Nephron progenitor cell (in vitro differentiated cells): Measurements from ENCODE around the gene CFAP77.

Experiments used
- DNase-seq: peaks from one replicate; pipeline ENCODE4 v3.0.0; 2021
- H3K27ac Mint-ChIP-seq: 2 replicates; pipeline ENCODE4 v1.8.0; 2021; ENCODE audit warnings: mild to moderate bottlenecking, moderate library complexity, mixed read lengths
- H3K27me3 Mint-ChIP-seq: 2 replicates; pipeline ENCODE4 v1.8.0; 2021; ENCODE audit warnings: mild to moderate bottlenecking, low read depth, mixed read lengths; ENCODE audit not compliant: poor library complexity
- H3K36me3 Mint-ChIP-seq: 2 replicates; pipeline ENCODE4 v1.8.0; 2021; ENCODE audit warnings: low read depth, mixed read lengths
- H3K4me1 Mint-ChIP-seq: 2 replicates; pipeline ENCODE4 v1.8.0; 2021; ENCODE audit warnings: mixed read lengths
- H3K4me3 Mint-ChIP-seq: 2 replicates; pipeline ENCODE4 v1.8.0; 2021; ENCODE audit warnings: mild to moderate bottlenecking, moderate library complexity, mixed read lengths
- H3K9me3 Mint-ChIP-seq: 2 replicates; pipeline ENCODE4 v1.8.0; 2021; ENCODE audit warnings: mild to moderate bottlenecking, moderate library complexity, mixed read lengths
- TF ChIP-seq, protein P1 (sequence below): fragments of 200-600 bp; sonication (generic); IDR thresholded peaks from 2 replicates; pipeline ENCODE4 v1.5.0; 2021; ENCODE audit warnings: antibody characterized with exemption

Gene CFAP77

DNA sequence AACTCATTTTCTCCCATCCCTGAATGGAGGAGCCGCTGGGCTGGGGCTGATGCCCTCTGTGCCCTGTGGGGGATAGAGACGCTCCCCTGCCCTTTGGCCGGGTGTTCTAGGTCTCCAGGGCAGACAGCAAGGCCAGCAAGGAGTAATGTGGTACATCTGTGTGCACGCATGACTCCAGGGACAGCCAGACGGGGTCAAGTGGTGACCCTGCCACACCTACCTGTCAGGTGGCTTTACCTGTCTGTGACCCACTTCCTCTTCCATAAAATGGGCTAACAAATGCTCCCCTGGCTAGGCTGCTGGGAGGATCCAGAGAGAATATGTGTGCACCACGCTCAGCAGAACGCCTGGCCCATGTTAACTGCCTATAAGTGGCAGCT lies 137.0 kb downstream of the CFAP77 start:
- DNase-seq, result no peak
- TF ChIP-seq, protein P1, sequence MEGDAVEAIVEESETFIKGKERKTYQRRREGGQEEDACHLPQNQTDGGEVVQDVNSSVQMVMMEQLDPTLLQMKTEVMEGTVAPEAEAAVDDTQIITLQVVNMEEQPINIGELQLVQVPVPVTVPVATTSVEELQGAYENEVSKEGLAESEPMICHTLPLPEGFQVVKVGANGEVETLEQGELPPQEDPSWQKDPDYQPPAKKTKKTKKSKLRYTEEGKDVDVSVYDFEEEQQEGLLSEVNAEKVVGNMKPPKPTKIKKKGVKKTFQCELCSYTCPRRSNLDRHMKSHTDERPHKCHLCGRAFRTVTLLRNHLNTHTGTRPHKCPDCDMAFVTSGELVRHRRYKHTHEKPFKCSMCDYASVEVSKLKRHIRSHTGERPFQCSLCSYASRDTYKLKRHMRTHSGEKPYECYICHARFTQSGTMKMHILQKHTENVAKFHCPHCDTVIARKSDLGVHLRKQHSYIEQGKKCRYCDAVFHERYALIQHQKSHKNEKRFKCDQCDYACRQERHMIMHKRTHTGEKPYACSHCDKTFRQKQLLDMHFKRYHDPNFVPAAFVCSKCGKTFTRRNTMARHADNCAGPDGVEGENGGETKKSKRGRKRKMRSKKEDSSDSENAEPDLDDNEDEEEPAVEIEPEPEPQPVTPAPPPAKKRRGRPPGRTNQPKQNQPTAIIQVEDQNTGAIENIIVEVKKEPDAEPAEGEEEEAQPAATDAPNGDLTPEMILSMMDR, result no peak
- Mint-ChIP-seq H3K4me3 (no peak overlapping the region), H3K27me3 (peaks cover 17% of the 10 kb centered on the region), H3K27ac (no peak overlapping the region), H3K36me3 (no peaks in the 10 kb centered on the region), H3K9me3 (no peaks in the 10 kb centered on the region), H3K4me1 (peaks cover 96% of the 10 kb centered on the region)

GRCh38 chr9:132547436-132547835 lies 137.4 kb downstream of the CFAP77 start:
- no peaks in the 10 kb centered on the region for H3K36me3 Mint-ChIP-seq
- H3K4me1 Mint-ChIP-seq, result peaks cover 96% of the 10 kb centered on the region
- H3K27ac Mint-ChIP-seq, result peak overlapping the region; percentile 42
- peaks cover 16% of the 10 kb centered on the region for H3K27me3 Mint-ChIP-seq
- no peak for DNase-seq
- no peaks in the 10 kb centered on the region for H3K9me3 Mint-ChIP-seq
- TF ChIP-seq, protein P1, result no peak
- H3K4me3 Mint-ChIP-seq, result no peak overlapping the region

- Mint-ChIP-seq H3K4me1 (peaks cover 90% of the 10 kb centered on the region), H3K4me3 (no peak overlapping the region), H3K27me3 (peaks cover 13% of the 10 kb centered on the region), H3K36me3 (no peaks in the 10 kb centered on the region), H3K27ac (no peak overlapping the region), H3K9me3 (no peaks in the 10 kb centered on the region)
- TF ChIP-seq, protein P1, result no peak
- DNase-seq, result no peak
Measured at GRCh38 chr9:132547976-132548730, 138.1 kb downstream of the CFAP77 start.

DNA sequence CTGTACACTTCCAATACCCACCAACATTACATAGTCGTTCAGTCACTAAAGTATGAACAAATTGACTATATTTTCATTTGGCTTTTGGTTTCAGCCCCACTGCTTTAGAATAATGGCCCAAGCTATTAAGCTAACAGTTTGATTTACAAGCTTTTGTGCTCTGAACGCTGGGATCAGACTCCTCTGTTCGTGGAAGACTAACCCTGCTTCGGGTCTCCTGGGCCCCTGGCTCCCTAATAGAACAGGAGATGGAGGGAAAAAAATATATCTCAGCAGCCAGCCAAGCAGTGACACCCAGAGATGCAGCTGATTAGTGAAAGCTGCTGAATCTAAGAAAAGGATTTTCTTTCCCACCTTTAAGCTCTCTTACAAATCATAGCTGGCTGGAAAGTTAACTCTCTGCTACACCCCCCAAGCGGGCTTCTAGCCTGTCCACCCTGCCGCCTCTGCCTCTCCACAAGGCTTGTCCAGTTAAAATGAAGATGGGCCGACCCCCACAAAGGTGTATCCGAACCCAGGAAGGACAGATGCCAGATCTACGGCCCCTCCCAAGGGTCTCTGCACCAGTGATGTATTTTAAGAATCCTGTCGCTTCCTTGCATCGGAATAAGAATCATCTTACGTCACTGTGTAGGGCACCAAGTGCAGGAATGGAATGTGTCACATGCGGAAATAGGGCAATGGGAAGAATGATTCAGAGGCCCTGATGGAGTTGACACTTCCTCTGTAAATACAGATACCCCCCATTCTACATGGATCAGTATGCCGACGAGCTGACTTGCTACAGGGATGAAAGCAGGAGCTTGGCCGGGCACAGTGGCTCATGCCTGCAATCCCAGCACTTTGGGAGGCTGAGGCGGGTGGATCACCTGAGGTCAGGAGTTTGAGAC lies 139.0 kb downstream of the CFAP77 start:
- Mint-ChIP-seq H3K36me3 (no peaks in the 10 kb centered on the region), H3K9me3 (no peaks in the 10 kb centered on the region), H3K27me3 (peaks cover 8% of the 10 kb centered on the region), H3K4me1 (peaks cover 83% of the 10 kb centered on the region), H3K27ac (peak overlapping the region; percentile 44), H3K4me3 (peak overlapping the region; percentile 3)
- TF ChIP-seq, protein P1, result no peak
- DNase-seq, result no peak

DNA sequence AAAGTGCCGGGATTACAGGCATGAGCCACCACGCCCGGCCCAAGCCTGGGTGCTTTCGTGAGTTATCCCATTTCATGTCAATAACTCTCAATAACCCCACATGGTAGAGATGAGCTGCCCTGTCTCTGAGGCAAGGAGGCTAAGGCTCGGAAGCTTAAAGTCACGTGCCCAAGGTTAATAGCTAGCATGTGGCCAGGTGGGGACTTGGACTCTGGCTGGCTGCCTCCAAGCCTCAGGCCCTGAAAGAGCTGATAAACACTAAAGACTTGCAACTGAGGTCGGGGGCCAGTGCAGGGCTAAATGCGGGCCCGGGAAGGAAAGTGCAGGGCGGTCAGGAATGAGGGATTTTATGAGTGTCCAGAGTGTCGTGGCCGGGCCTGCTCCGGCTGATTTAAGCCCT lies 141.5 kb downstream of the CFAP77 start:
- peaks cover 15% of the 10 kb centered on the region for H3K27me3 Mint-ChIP-seq
- no peak overlapping the region for H3K27ac Mint-ChIP-seq
- no peaks in the 10 kb centered on the region for H3K9me3 Mint-ChIP-seq
- H3K36me3 Mint-ChIP-seq, result no peaks in the 10 kb centered on the region
- H3K4me1 Mint-ChIP-seq, result peaks cover 79% of the 10 kb centered on the region
- TF ChIP-seq, protein P1, result no peak
- no peak overlapping the region for H3K4me3 Mint-ChIP-seq
- DNase-seq, result no peak
